Measurements from ENCODE around the gene ASPG.
A peak's percentile ranks its signal among the peaks of the same experiment; 100 is the strongest.

Gene ASPG

DNA sequence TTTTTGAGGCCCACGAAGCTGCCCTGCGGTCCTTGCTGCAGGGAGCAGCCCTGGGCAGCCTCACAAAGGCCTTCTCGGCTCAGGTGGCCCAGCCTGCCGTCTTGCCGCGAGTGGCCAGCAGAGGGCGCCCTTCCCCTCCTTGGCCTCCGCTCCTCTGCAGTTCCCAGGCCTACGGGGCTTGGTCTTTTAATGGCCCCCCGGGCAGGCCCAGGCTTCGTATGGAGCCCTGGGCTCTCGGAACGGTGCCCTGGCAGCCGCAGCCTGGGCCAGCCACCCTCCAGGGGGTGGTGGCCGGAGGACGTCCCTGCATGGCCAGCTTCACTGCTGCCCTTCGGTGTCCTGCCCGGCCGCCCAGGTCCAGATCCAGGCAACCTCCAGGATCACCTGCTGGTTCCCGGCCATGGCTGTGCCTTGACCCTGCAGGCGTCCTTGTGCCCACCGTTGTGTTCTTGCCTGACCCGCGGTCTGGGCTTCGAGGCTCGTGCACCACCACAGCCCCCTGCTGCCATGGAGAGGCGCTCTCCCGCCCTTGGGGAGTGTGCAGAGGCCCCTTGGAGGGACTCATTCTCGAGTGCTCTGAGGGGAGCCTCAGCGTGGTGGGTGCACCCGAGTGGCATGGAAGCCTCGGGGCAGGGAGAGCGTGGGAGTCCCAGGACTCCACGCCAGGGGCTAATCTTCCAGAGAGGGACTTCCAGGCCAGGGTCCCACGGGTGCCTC lies 9.4 kb downstream of the ASPG start:
- peak; percentile 36 to 79 (median 58) for DNase-seq

DNA sequence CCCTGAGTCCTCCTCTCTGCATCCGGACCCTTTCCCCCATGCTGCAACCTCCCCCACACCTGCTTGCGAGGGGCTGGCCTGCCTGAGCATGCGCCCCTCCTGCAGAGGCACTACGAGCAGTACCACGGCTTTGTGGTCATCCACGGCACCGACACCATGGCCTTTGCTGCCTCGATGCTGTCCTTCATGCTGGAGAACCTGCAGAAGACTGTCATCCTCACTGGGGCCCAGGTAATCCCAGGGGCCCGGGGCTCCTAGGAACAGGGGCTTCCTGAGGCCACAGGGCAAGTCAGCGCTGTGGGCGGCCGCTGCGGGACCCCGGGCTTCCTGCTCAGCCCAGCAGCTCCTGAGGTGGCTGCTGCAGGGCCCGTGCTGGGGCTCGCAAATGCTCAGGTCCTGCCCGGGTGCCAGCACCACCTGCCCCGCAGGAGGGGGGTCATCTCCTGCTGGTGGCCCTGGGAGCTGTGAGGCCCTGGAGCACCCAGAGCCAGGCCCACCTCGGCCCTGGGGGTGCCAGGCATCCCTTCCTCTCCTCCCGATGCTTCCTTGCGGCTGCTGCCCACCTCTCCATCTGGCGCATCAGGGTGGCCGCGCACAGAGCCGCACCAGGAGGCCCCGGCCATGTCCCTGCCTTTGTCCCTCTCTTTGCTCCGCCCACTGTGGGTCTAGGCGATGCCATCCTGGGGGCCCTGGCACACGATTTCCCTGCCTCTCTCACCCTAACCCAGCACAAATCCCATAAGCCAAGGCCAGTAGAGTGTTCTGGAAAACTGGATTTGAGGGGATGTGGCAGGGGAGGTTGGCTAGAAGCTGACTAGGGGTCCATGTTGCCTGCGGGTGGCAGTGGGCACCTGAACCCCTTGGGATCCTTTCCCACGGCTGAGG lies 10.2 kb downstream of the ASPG start:
- no peak for DNase-seq

DNA sequence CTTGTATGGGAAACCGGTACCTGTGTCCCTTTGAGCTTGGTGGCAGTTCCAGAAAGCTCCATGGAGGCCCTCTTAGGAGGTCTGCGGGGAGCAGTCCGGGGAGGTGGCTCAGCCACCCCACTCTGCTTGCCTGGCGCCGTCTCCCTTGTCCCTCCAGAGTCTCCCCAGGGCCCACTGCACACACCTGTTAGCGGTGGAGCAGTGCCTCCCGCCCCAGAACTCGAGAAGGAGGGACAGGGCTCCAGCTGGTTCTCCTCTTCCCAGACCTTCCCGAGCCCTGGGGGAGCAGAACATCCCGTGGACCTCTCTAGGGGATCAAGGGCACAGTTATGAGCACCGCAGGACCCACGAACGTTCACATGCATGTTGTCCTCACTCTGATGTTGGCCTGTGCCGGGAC lies 10.8 kb downstream of the ASPG start:
- DNase-seq = no peak

- no peak for DNase-seq
Observed at GRCh38 chr14:104096751-104097700, 11.5 kb downstream of the ASPG start.

GRCh38 chr14:104098272-104099095 lies 13.0 kb downstream of the ASPG start:
- DNase-seq = no peak

DNA sequence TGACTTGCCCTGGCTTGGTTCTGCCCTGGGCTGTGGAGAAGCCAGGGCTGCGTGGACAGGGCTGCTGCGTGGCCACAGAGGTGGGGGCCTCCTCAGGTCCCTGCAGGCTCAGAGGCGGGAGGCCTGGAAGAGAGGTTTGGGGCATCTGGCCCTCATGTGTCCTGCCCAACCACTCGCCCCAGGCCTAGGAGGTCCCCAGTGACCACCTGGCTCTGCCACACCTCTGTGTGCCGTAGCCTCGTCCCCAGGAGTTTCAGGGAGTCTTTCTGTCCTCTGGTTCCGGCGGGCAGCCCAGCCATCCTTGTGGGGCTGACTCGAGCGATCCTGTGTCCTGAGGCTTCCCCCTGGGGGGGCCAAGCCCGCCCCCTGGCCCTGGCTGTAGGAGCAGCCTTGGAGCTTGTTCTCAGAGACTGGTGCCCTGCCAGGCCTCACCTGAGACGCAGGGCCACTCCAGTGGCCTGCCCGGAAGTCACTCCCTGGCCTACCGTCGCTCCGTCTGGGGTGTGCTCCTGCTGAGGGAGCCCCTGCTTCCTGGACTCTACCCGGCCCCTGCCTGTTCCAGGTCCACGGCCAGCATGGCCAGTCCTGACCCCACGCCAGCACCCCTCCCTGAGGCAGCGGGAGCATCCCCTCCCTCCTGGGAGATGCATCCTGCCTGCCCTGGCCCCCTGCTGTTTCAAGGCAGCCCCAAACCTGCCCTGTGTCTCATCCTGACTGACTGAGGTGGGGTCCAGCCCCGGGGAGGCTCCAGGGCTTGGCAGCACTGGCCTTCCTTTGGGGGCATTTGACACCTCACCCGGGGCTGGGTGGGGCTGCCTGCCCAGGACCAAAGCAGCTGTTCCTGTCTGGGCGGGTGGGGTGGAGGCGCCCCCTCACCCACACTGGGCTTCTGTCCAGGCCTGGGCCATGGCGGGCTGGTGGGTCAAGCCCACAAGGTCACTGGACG lies 13.9 kb downstream of the ASPG start:
- DNase-seq = no peak

DNA sequence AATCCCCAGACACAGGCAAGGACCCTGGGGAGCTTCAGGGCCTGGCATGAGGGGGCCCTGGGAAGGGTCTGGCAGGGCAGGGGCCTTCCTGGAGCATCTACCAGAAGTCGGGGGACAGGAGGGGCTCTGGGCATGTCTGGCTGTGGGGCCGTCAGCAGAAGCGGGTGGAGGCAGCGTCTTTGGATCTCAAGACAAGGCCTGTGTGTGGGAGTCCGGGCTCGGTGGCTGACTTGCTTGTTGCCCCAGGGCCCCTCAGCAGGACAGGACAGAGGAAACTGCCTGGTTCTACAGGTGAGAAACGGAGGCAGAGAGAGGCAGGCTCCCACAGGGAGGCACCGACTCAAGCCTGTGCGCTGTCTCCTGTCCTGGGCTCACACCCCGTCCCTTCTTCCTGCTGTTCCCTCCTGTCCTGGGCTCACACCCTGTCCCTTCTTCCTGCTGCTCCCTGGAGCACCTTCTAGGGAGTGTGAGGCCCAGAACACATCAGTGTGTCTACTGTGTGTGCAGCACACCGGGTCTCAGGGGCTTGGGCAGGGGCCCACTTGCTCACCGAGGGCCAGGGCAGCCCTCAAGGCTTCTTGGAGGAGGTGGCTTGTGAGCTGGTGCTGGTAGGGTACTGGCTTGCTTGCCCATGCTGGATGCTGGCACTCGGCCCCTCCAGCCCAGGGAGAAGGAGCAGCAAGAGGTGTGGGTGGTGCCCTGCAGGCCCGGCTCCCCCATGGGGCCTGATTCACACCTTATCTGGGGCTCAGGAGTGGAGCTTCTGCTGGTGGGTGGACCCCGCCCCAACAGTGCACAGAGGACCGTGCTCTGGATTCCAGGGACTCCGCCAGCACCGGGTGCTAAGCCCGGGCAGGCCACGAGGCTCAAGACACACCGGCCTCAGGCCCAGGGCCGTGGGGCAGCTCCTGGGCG lies 14.9 kb downstream of the ASPG start:
- DNase-seq = no peak

DNA sequence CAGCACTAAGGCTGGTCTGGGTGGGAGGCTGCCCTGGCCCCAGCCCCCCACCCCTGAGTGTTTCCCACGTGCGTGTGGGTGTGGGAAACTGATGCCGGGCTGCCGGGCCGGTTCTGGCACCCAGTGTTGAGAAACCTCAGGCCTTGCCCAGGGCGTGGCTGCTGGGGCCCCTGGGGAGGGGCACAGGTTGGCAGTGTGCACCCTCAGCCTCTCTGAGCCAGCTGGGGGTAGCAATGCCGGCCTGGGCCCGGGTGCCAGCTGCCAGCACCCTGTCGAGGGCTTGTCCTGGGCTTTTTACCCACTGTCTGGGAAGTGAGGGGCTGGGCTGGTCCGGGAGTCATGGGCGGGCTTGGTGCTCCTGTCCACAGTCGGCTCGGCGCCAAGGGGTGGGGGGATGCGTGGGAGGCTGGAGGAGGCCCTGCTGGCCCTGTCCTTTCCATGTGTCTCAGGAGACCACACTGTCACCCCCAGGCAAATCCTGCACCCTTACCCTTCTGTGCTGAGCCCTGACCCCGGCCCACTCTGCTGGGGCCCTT lies 15.7 kb downstream of the ASPG start:
- DNase-seq = no peak

DNA sequence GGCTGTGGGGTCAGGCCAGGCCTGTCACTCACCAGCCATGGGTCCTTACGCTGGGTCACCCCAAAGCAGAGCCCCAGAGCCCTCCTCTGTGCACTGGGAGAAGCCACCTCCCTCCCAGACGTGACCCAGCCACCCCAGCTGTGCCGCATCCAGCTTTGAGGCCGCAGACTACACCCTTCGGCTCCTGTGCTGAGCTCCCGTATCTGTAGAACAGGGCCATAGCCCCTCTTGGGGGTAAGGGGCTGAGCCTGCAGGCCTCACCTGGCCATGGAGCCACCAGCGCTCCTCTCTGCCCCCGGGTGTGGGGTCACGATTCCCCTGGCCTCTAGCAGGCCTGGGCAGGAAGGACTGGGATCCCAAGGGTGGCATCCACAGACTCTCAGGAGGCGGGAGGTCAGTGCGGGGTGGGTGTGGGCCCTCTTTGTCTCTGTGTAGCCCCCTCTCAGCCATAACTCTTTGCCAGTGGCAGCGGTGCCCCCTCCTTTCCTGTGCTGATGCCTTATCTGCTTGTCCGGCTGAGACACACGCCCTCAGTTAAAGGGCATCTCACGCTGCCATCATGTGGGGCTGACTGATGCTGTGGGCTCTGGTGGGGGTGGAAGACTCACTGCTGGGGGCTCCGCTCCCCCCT lies 16.3 kb downstream of the ASPG start:
- no peak for DNase-seq

- no peak for DNase-seq
Observed at GRCh38 chr14:104102282-104102914, 16.9 kb downstream of the ASPG start.

GRCh38 chr14:104103061-104103445 lies 17.6 kb downstream of the ASPG start:
- no peak for DNase-seq

DNA sequence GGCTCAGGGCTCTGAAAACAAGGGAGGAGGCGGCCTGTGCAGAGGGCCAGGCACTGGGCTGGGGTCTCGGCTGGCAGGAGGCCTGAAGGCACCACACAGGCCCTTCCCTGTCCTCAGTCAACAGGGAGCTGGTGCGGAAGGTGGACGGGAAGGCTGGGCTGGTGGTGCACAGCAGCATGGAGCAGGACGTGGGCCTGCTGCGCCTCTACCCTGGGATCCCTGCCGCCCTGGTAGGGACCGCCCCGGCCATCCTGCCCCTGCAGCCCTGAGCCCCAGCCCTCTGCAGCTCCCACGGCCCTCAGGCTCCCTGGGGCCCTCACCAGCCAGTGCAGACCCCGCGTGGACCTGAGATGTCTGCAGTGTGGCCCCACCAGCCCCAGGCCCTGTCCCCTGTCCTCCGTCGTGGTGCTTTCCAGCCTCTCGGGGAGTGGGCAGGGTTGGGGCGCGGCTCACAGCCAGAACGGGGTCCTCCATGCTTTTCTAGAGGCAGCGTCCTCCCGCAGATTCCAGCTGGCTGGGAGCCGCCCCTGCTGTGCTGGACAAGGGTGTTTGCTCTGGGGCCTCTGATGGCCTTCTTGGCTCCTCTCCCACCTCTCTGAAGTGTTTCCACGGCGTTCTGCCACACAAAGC lies 18.1 kb downstream of the ASPG start:
- no peak for DNase-seq

- no peak for DNase-seq
Observed at GRCh38 chr14:104104076-104104901, 18.8 kb downstream of the ASPG start.

- DNase-seq = no peak
Observed at GRCh38 chr14:104105071-104105821, 19.7 kb downstream of the ASPG start.

DNA sequence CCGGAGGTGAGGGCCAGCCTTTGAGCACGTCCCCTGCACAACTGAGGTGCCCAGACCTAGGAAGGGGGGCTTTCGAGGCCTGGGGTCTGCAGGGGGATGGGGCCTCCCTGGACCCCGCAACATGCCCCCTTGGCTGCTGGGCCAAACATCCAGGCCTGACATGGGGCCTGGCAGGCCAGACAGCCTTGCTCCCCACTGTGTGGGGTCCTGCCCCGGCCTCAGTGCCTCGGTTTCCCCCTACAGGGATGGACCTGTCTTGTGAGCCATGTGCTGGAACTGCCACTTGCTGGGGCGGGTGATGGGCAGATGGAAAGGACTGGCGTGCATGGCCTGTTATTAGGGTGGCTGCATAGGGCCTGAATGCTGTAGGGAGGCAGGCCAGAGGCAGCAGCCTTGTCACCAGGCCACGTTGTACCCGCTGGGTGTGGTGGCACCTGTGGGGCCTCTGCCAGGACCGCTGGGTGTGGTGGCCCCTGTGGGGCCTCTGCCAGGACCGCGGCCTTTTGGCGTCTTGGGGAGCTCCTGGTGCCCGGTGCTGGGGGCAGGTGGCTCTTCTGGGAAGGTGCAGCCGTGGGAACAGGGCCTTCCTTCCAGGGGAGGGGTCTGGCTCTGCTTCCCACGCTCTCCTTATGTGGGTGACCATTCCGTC lies 20.4 kb downstream of the ASPG start:
- no peak for DNase-seq

DNA sequence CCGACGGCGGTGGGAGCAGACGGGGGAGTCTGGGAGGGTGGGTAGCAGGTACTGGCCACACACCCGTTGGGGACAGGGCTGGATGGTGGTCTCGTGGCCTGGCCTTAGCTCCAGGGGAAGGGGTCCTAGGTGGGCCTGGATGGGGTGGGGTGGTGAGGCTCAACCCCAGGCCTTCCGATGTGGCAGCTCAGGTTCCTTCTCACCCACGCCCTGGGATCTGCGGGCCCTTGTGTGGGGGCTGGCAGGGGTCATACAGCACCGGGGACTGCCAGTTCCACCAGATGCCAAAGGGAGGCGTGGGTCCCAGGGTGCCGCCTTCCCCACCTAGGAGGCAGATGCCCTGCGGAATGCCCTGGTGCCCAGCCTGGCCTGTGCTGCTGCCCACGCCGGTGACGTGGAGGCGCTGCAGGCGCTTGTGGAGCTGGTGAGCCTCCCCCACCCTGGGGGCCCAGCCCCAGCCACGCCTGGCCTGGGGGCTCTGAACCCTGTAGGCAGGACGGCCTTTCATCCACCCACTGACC lies 21.0 kb downstream of the ASPG start:
- DNase-seq = no peak
